H9 (cell line): Measurements from ENCODE around the gene SEMA6A. TPM values are rescaled to one million over a fixed set of nuclear protein-coding genes. Genes with fewer than 3 reads are reported as not detected.

ENCODE experiments used
- DNase-seq: peaks from one replicate; pipeline ENCODE4 v3.0.0-alpha.2; 2017
- H2AFZ ChIP-seq: one replicate; pipeline ENCODE4 v1.6.1; 2013; ENCODE audit warnings: mild to moderate bottlenecking, low read length, control low read depth, moderate library complexity
- H2AK5ac ChIP-seq: 2 replicates; pipeline ENCODE4 v1.6.1; 2013; ENCODE audit warnings: low read length, control low read depth, mixed read lengths; ENCODE audit not compliant: insufficient read length
- H2BK120ac ChIP-seq: one replicate; pipeline ENCODE4 v1.6.1; 2013; ENCODE audit warnings: low read depth, mild to moderate bottlenecking, low read length, control low read depth, inconsistent platforms; ENCODE audit not compliant: poor library complexity, severe bottlenecking
- H2BK12ac ChIP-seq: 2 replicates; pipeline ENCODE4 v1.6.1; 2013; ENCODE audit warnings: low read length, control low read depth, mixed read lengths, low read depth; ENCODE audit not compliant: insufficient read length
- H2BK15ac ChIP-seq: 2 replicates; pipeline ENCODE4 v1.6.1; 2013; ENCODE audit warnings: low read depth, low read length, control low read depth
- H2BK20ac ChIP-seq: one replicate; pipeline ENCODE4 v1.6.1; 2013; ENCODE audit warnings: low read depth, mild to moderate bottlenecking, low read length, control low read depth, inconsistent platforms; ENCODE audit not compliant: poor library complexity, severe bottlenecking
- H2BK5ac ChIP-seq: 2 replicates; pipeline ENCODE4 v1.6.1; 2013; ENCODE audit warnings: low read length, control low read depth, mixed read lengths; ENCODE audit not compliant: insufficient read length
- H3K14ac ChIP-seq: 2 replicates; pipeline ENCODE4 v1.6.1; 2013; ENCODE audit warnings: low read length, control low read depth; ENCODE audit not compliant: insufficient read depth
- H3K18ac ChIP-seq: 2 replicates; pipeline ENCODE4 v1.6.1; 2013; ENCODE audit warnings: low read depth, mild to moderate bottlenecking, mixed read lengths, low read length, control low read depth; ENCODE audit not compliant: insufficient read length
- H3K23ac ChIP-seq: 2 replicates; pipeline ENCODE4 v1.6.1; 2013; ENCODE audit warnings: low read length, control low read depth, mixed read lengths, low read depth; ENCODE audit not compliant: insufficient read length
- H3K23me2 ChIP-seq: 2 replicates; pipeline ENCODE4 v1.6.1; 2013; ENCODE audit warnings: low read depth, mild to moderate bottlenecking, mixed read lengths, low read length, control low read depth; ENCODE audit not compliant: insufficient read length, poor library complexity, severe bottlenecking
- H3K27ac ChIP-seq: 2 replicates; pipeline ENCODE4 v1.5.1; 2013; ENCODE audit warnings: low read length, control low read depth, mixed read lengths, low read depth; ENCODE audit not compliant: insufficient read length
- H3K27me3 ChIP-seq: 2 replicates; pipeline ENCODE4 v1.6.1; 2013; ENCODE audit warnings: low read length, control low read depth, inconsistent platforms; ENCODE audit not compliant: insufficient read depth
- H3K4ac ChIP-seq: 2 replicates; pipeline ENCODE4 v1.6.1; 2013; ENCODE audit warnings: low read depth, mild to moderate bottlenecking, control low read depth, inconsistent platforms, low read length, moderate library complexity
- H3K4me1 ChIP-seq: 2 replicates; pipeline ENCODE4 v1.6.1; 2013; ENCODE audit warnings: low read length, control low read depth, inconsistent platforms; ENCODE audit not compliant: insufficient read depth
- H3K4me2 ChIP-seq: 2 replicates; pipeline ENCODE4 v1.6.1; 2013; ENCODE audit warnings: low read length, control low read depth, mixed read lengths; ENCODE audit not compliant: insufficient read length, insufficient read depth
- H3K56ac ChIP-seq: 2 replicates; pipeline ENCODE4 v1.6.1; 2013; ENCODE audit warnings: low read depth, mild to moderate bottlenecking, mixed read lengths, low read length, control low read depth; ENCODE audit not compliant: insufficient read length
- H3K79me1 ChIP-seq: 2 replicates; pipeline ENCODE4 v1.6.1; 2013; ENCODE audit warnings: low read depth, mild to moderate bottlenecking, moderate library complexity, low read length, control low read depth, inconsistent platforms; ENCODE audit not compliant: insufficient read depth, poor library complexity, severe bottlenecking
- H3K79me2 ChIP-seq: 2 replicates; pipeline ENCODE4 v1.6.1; 2013; ENCODE audit warnings: low read length, control low read depth, inconsistent platforms; ENCODE audit not compliant: insufficient read depth
- H3K9ac ChIP-seq: 2 replicates; pipeline ENCODE4 v1.6.1; 2013; ENCODE audit warnings: low read length, control low read depth, mixed read lengths; ENCODE audit not compliant: insufficient read length; ENCODE audit errors: extremely low read depth
- H3K9me3 ChIP-seq: one replicate; pipeline ENCODE4 v1.6.1; 2013; ENCODE audit warnings: low read depth, low read length, inconsistent platforms; ENCODE audit not compliant: control insufficient read depth
- H3T11ph ChIP-seq: one replicate; pipeline ENCODE4 v1.6.1; 2013; ENCODE audit warnings: mild to moderate bottlenecking, low read length, control low read depth, inconsistent platforms
- H4K20me1 ChIP-seq: one replicate; pipeline ENCODE4 v1.6.1; 2013; ENCODE audit not compliant: control insufficient read depth, insufficient read length, insufficient read depth
- H4K5ac ChIP-seq: 2 replicates; pipeline ENCODE4 v1.6.1; 2013; ENCODE audit warnings: low read depth, mild to moderate bottlenecking, mixed read lengths, low read length, control low read depth; ENCODE audit not compliant: insufficient read length
- H4K8ac ChIP-seq: replicated peaks from 2 replicates; pipeline ENCODE4 v1.6.1; 2013; ENCODE audit warnings: low read length, control low read depth, mixed read lengths, low read depth; ENCODE audit not compliant: insufficient read length
- H4K91ac ChIP-seq: 2 replicates; pipeline ENCODE4 v1.6.1; 2013; ENCODE audit warnings: low read depth, mild to moderate bottlenecking, moderate library complexity, mixed read lengths, low read length, control low read depth; ENCODE audit not compliant: insufficient read length
- H3K27ac Mint-ChIP-seq, 3 experiments: 2 replicates in 2 of 3; 3 replicates in 1 of 3; pipeline ENCODE4 v1.8.0; 2020 to 2021; ENCODE audit warnings: mixed read lengths in 3 of 3, mild to moderate bottlenecking in 1 of 3, moderate library complexity in 1 of 3
- H3K27me3 Mint-ChIP-seq: 2 replicates; pipeline ENCODE4 v1.8.0; 2021; ENCODE audit warnings: low read depth, mild to moderate bottlenecking, moderate library complexity, mixed read lengths
- H3K36me3 Mint-ChIP-seq, 3 experiments: 2 replicates in 2 of 3; 3 replicates in 1 of 3; pipeline ENCODE4 v1.8.0; 2020 to 2021; ENCODE audit warnings: low read depth in 3 of 3, mixed read lengths in 3 of 3; ENCODE audit not compliant: insufficient read depth in 1 of 3
- H3K4me1 Mint-ChIP-seq, 2 experiments: 2 replicates each; pipeline ENCODE4 v1.8.0; 2020; ENCODE audit warnings: mixed read lengths in 2 of 2
- H3K4me3 Mint-ChIP-seq, 2 experiments: 2 replicates in 1 of 2; 3 replicates in 1 of 2; pipeline ENCODE4 v1.8.0; 2020 to 2021; ENCODE audit warnings: mild to moderate bottlenecking in 2 of 2, mixed read lengths in 2 of 2, moderate library complexity in 1 of 2
- H3K9me3 Mint-ChIP-seq, 2 experiments: 2 replicates in 1 of 2; 3 replicates in 1 of 2; pipeline ENCODE4 v1.8.0; 2020; ENCODE audit warnings: mild to moderate bottlenecking in 2 of 2, mixed read lengths in 2 of 2, moderate library complexity in 1 of 2
- CTCF ChIP-seq: fragments of 200-600 bp; sonication (generic); conservative IDR thresholded peaks from 3 replicates; pipeline ENCODE4 v1.8.0; 2021; ENCODE audit warnings: antibody characterized with exemption, mild to moderate bottlenecking
- WGBS: extraction: QIAGEN DNeasy Blood & Tissue Kit; methylation state at CpG from one replicate; pipeline ENCODE4 v1.1.7; 2013; ENCODE audit warnings: missing lambda C conversion rate, low lambda C conversion rate, mixed read lengths; ENCODE audit not compliant: insufficient read length; ENCODE audit errors: extremely low coverage; 5-methylcytosine and 5-hydroxymethylcytosine counted together
- total RNA-seq: library from RNA; stranded (reverse); gene quantifications from 2 replicates; pipeline ENCODE4 v1.2.1, GENCODE V29; 2021

Gene SEMA6A
- total RNA-seq, 1 experiment from 2014 or later: 354 TPM

DNA sequence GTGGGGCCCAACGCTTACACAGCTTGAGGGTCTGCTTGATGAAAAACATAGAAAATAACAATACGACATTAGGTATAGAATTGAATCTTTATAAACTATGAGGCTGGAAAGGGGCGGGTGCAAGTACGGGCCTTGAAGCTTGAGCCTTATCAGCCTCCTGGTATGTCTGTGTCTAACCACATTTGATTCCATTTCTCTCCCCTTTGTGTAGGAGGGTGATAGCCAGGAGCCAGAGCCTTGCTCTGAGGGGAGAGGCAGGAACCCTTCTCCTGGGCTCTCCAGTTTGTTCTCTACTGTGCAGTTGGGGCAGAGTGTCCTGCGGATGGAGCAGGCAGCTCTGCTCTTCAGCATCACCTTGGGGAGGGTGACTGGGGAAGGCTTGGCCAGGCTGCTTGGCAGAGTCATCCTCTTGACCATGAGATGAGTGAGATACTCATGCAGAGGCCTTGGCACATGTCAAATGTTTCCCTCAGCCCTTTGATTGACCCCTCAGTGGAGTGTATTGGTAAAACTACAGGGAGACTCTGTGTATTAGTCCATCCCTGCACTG lies 153.5 kb downstream of the SEMA6A start:
- H3K9me3 ChIP-seq: no peaks in the 10 kb centered on the region
- no peak overlapping the region for H2AFZ ChIP-seq
- H4K8ac ChIP-seq: no peak overlapping the region
- H3K56ac ChIP-seq: no peak overlapping the region
- no peak overlapping the region for H3K9ac ChIP-seq
- H3K27ac ChIP-seq: no peak overlapping the region
- Mint-ChIP-seq H3K9me3 (no peaks in the 10 kb centered on the region), H3K27me3 (no peaks in the 10 kb centered on the region), H3K27ac (no peak overlapping the region; a peak in 1 of 7 replicates), H3K36me3 (no peaks in the 10 kb centered on the region), H3K4me1 (peaks cover 0 to 7% of the 10 kb centered on the region in 2 experiments; a peak in 2 of 4 replicates), H3K4me3 (no peak overlapping the region)
- H3K4me2 ChIP-seq: no peak overlapping the region
- H4K20me1 ChIP-seq: no peaks in the 10 kb centered on the region
- no peak overlapping the region for H3K14ac ChIP-seq
- no peak overlapping the region for H2BK20ac ChIP-seq
- H4K91ac ChIP-seq: no peak overlapping the region
- no peaks in the 10 kb centered on the region for H3K79me1 ChIP-seq
- no peak overlapping the region for H2BK5ac ChIP-seq
- no peak overlapping the region for H2BK120ac ChIP-seq
- no peak overlapping the region for H2AK5ac ChIP-seq
- H3K23ac ChIP-seq: no peak overlapping the region
- H3K4ac ChIP-seq: no peak overlapping the region
- H3K23me2 ChIP-seq: no peaks in the 10 kb centered on the region
- no peak overlapping the region for H4K5ac ChIP-seq
- TF ChIP-seq CTCF: no peak
- no peak overlapping the region for H3T11ph ChIP-seq
- no peak for DNase-seq
- H3K79me2 ChIP-seq: no peaks in the 10 kb centered on the region
- no CpG with 5 or more reads among the region's 5 CpGs for WGBS
- H3K18ac ChIP-seq: no peak overlapping the region
- no peaks in the 10 kb centered on the region for H3K27me3 ChIP-seq
- H2BK12ac ChIP-seq: no peak overlapping the region
- no peak overlapping the region for H2BK15ac ChIP-seq
- no peaks in the 10 kb centered on the region for H3K4me1 ChIP-seq
